Sigmoid colon (tissue), 4 donors: ENCODE measurements around the gene AGAP9.
"Not testable (repeated sequence)": the region's sequence is repeated elsewhere in the genome, so short reads cannot be mapped to it uniquely, and the experiment has no call there.

Source experiments
- CTCF ChIP-seq, 4 experiments: fragments of 450-650 bp in 3 of 4; fragments of 200-600 bp in 1 of 4; IDR thresholded peaks; one replicate each; pipeline ENCODE4 v1.5.1; 2016 to 2019; ENCODE audit warnings: antibody characterized with exemption in 4 of 4, mild to moderate bottlenecking in 3 of 4, moderate library complexity in 2 of 4
- EP300 ChIP-seq, 4 donors: sonication (generic); formaldehyde crosslinking; IDR thresholded peaks; one replicate each; pipeline ENCODE4 v1.6.1; 2017; ENCODE audit warnings: antibody characterized with exemption in 4 of 4

GRCh38 chr10:47467957-47468356 is 55.5 kb downstream of the AGAP9 start:
- not testable (repeated sequence) for TF ChIP-seq EP300, CTCF (IDR thresholded peaks at IDR 0.05)
